Neural progenitor cell (in vitro differentiated cells): Measurements from ENCODE around the gene SH3GL3.

ENCODE experiments used
- EZH2 ChIP-seq: fragments of 200-600 bp; sonication (generic); IDR thresholded peaks from 2 replicates; pipeline ENCODE4 v1.6.1; 2017; ENCODE audit warnings: antibody characterized with exemption, mild to moderate bottlenecking, moderate library complexity
- TF ChIP-seq, protein P1 (sequence below): fragments of 200-600 bp; sonication (generic); IDR thresholded peaks from 2 replicates; pipeline ENCODE4 v1.5.1; 2017; ENCODE audit warnings: antibody characterized with exemption, mild to moderate bottlenecking

DNA sequence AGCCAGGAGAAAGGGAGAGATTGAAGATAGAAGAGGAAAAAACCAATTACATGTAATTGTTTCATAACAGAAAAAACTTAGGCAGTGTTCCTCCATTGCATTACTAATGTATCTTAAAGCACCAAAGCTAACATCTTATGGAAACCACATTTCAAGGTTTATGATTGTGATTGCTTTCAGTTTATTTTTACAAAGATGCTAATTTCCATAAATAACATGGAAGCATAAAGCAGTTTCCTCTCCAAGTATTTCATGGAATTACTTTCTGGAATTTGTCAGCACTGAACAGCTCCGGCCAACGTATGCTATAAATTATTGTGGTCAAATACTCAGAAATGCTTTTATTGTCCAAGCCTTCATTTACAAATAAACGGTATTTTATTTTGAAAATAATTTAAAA lies 218.3 kb downstream of the SH3GL3 start:
- TF ChIP-seq, protein P1, sequence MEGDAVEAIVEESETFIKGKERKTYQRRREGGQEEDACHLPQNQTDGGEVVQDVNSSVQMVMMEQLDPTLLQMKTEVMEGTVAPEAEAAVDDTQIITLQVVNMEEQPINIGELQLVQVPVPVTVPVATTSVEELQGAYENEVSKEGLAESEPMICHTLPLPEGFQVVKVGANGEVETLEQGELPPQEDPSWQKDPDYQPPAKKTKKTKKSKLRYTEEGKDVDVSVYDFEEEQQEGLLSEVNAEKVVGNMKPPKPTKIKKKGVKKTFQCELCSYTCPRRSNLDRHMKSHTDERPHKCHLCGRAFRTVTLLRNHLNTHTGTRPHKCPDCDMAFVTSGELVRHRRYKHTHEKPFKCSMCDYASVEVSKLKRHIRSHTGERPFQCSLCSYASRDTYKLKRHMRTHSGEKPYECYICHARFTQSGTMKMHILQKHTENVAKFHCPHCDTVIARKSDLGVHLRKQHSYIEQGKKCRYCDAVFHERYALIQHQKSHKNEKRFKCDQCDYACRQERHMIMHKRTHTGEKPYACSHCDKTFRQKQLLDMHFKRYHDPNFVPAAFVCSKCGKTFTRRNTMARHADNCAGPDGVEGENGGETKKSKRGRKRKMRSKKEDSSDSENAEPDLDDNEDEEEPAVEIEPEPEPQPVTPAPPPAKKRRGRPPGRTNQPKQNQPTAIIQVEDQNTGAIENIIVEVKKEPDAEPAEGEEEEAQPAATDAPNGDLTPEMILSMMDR, result no peak
- no peak for TF ChIP-seq EZH2
